ENCODE results near the gene TRPM3.

TRPM3 gene

DNA sequence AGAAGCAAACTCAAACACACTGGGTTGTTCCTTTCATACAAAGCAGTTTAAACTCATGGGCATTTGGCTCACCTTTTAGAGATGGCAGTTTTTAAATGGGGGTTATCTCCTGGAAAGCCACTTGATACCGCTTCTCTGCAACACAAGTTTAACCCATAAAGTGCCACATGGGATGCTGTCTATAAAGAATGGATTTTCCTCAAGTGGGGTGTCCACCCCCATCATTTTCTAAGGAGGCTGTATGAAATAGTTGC, 528 bp upstream of the TRPM3 start:
- no peak for TF ChIP-seq CTCF (conservative IDR thresholded peaks at IDR 0.05; ENCODE audit: low read depth, low read length)
- H3K4me3 ChIP-seq (ENCODE audit: low read depth, low read length), result no peak overlapping the region
- no peak for DNase-seq (ENCODE audit: low read depth)

- TF ChIP-seq CTCF (conservative IDR thresholded peaks at IDR 0.05; ENCODE audit: low read depth, low read length), result no peak
- DNase-seq (ENCODE audit: low read depth), result no peak
- H3K4me3 ChIP-seq (ENCODE audit: low read depth, low read length), result no peak overlapping the region
These were observed 747 bp downstream of the TRPM3 start for GRCh38 chr9:71120501-71121247.

- no peak overlapping the region for H3K4me3 ChIP-seq (ENCODE audit: low read depth, low read length)
- TF ChIP-seq CTCF (conservative IDR thresholded peaks at IDR 0.05; ENCODE audit: low read depth, low read length), result no peak
- no peak for DNase-seq (ENCODE audit: low read depth)
These were observed 1.7 kb downstream of the TRPM3 start for GRCh38 chr9:71119746-71120145.

DNA sequence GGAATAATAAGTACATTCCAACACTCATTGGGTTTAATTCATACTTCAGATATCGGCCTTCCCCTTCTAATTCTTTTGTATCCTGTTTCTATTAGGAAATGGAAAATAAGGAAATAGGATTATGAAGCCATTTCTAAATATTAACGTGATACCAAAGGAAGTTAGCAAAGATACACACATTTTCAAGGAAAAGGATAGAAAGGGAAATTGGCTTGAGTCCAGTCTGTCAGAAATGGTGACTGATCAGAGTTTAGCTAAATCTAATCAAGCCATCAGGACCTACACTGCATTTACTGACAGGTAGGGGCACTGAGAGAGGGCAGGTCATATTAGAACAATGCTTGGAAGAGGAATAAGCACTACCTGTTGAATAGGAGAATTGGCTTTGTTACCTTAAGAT, 3.1 kb downstream of the TRPM3 start:
- no peak for TF ChIP-seq CTCF (conservative IDR thresholded peaks at IDR 0.05; ENCODE audit: low read depth, low read length)
- H3K4me3 ChIP-seq (ENCODE audit: low read depth, low read length), result no peak overlapping the region
- DNase-seq (ENCODE audit: low read depth), result no peak

GRCh38 chr9:71115448-71115975, 5.9 kb downstream of the TRPM3 start:
- no peak overlapping the region for H3K4me3 ChIP-seq (ENCODE audit: low read depth, low read length)
- TF ChIP-seq CTCF (conservative IDR thresholded peaks at IDR 0.05; ENCODE audit: low read depth, low read length), result no peak
- DNase-seq (ENCODE audit: low read depth), result no peak

DNA sequence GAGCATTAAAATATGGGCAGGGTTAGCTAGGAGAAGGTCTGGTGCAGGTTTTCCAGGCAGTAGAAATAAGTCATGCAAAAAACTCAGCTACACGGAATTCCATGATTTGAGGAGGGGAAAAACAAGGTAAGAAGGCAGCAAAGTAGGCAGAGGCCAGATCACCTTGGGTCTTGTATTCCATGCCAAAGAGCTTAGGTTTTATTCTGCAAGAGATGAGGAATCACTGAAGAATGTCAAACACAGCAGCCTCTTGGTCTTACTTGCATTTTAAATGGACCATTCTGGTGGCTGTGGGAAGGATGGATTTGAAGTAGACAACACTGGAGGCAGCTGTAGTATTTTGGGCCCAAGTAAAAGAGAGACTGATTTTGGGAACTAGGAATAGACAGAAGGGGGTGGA, 8.6 kb downstream of the TRPM3 start:
- no peak for TF ChIP-seq CTCF (conservative IDR thresholded peaks at IDR 0.05; ENCODE audit: low read depth, low read length)
- no peak for DNase-seq (ENCODE audit: low read depth)
- no peak overlapping the region for H3K4me3 ChIP-seq (ENCODE audit: low read depth, low read length)

DNA sequence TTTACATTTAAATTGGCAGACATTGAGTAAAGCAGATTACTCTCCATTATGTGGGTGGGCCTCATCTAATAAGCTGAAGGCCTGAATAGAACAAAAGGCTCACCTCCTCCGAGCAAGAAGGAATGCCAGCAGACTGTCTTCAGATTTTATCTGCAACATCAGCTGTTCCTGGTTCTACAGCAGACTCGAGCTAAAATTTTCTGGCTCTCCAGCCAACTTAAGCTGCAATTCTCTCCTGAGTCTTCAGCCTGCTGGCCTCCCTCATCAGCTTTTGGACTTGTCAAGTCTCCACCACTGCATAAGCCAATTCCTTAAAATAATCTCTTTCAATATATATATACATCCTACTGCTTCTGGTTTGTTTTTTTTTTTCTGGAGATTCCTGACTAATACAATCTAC, 12.5 kb downstream of the TRPM3 start:
- H3K4me3 ChIP-seq (ENCODE audit: low read depth, low read length), result no peak overlapping the region
- no peak for DNase-seq (ENCODE audit: low read depth)
- TF ChIP-seq CTCF (conservative IDR thresholded peaks at IDR 0.05; ENCODE audit: low read depth, low read length), result no peak
